Testis (tissue), 2 donors: Measurements from ENCODE around the gene HOOK1.
A peak's percentile ranks its signal among the peaks of the same experiment; 100 is the strongest.

Experiments used
- POLR2A ChIP-seq: fragments of 450-650 bp; IDR thresholded peaks from one replicate; pipeline ENCODE4 v1.6.1; 2017; ENCODE audit warnings: antibody characterized with exemption, mild to moderate bottlenecking, moderate library complexity
- TF ChIP-seq, protein P1 (sequence below), 3 experiments: fragments of 450-650 bp in 2 of 3; fragments of 200-600 bp in 1 of 3; sonication (generic) in 1 of 3; IDR thresholded peaks; one replicate each; pipeline ENCODE4 v1.5.1; 2016 to 2019; ENCODE audit warnings: antibody characterized with exemption in 3 of 3, mild to moderate bottlenecking in 2 of 3, moderate library complexity in 1 of 3

DNA sequence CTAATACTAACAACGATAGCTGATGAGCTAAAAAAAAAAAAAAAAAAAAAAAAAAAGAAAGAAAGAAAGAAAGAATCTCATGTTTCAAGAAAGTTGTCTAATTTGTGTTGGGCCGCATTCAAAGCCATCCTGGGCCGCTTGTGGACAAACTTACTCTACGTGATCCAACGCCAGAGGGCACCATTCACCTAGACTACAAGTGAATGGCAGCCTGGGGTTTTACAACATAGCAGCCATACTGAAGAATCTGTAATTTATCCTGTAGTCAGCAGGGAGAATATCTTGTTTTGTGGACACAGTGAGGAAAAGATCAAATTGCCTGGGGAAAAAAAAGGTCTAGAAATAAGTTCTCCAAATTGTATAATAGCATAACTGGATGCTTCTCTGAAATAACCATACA is 64.8 kb downstream of the HOOK1 start:
- TF ChIP-seq, protein P1, sequence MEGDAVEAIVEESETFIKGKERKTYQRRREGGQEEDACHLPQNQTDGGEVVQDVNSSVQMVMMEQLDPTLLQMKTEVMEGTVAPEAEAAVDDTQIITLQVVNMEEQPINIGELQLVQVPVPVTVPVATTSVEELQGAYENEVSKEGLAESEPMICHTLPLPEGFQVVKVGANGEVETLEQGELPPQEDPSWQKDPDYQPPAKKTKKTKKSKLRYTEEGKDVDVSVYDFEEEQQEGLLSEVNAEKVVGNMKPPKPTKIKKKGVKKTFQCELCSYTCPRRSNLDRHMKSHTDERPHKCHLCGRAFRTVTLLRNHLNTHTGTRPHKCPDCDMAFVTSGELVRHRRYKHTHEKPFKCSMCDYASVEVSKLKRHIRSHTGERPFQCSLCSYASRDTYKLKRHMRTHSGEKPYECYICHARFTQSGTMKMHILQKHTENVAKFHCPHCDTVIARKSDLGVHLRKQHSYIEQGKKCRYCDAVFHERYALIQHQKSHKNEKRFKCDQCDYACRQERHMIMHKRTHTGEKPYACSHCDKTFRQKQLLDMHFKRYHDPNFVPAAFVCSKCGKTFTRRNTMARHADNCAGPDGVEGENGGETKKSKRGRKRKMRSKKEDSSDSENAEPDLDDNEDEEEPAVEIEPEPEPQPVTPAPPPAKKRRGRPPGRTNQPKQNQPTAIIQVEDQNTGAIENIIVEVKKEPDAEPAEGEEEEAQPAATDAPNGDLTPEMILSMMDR (IDR thresholded peaks at IDR 0.05), result peak in 2 of 3 experiments; percentile 13 to 22
- no peak for TF ChIP-seq POLR2A
